Neutrophil (primary cell): ENCODE measurements around the gene HS1BP3.

Experiments
- H3K27ac ChIP-seq: fragments of 200-600 bp; sonication (generic); 2 replicates; pipeline ENCODE4 v1.5.1; 2016; ENCODE audit warnings: mild to moderate bottlenecking, moderate library complexity
- H3K27me3 ChIP-seq: fragments of 200-600 bp; sonication (generic); 2 replicates; pipeline ENCODE4 v1.6.0; 2016; ENCODE audit warnings: mild to moderate bottlenecking
- H3K36me3 ChIP-seq: fragments of 200-600 bp; sonication (generic); 2 replicates; pipeline ENCODE4 v1.5.1; 2017
- H3K4me1 ChIP-seq, 2 experiments: fragments of 200-600 bp in 1 of 2; sonication (generic) in 1 of 2; 1 replicate in 1 of 2; 2 replicates in 1 of 2; pipeline versions ENCODE4 v1.5.1 to v1.6.1; 2013 to 2016; ENCODE audit warnings: low read depth in 1 of 2, low read length in 1 of 2, mild to moderate bottlenecking in 1 of 2, moderate library complexity in 1 of 2; ENCODE audit not compliant: control insufficient read depth in 1 of 2, insufficient read depth in 1 of 2
- H3K4me3 ChIP-seq, 2 experiments: fragments of 200-600 bp in 1 of 2; sonication (generic) in 1 of 2; 1 replicate in 1 of 2; 2 replicates in 1 of 2; pipeline ENCODE4 v1.5.1; 2013 to 2016; ENCODE audit warnings: low read depth in 1 of 2, low read length in 1 of 2, mild to moderate bottlenecking in 1 of 2, moderate library complexity in 1 of 2
- H3K9me3 ChIP-seq: fragments of 200-600 bp; sonication (generic); 2 replicates; pipeline ENCODE4 v1.5.1; 2016
- CTCF ChIP-seq: fragments of 200-600 bp; sonication (generic); IDR thresholded peaks from 2 replicates; pipeline ENCODE4 v1.5.1; 2016; ENCODE audit warnings: antibody characterized with exemption

Gene HS1BP3

GRCh38 chr2:20568501-20569463 lies 82.1 kb downstream of the HS1BP3 start:
- Histone ChIP-seq H3K4me1 (no peaks in the 10 kb centered on the region), H3K4me3 (no peak overlapping the region), H3K36me3 (no peaks in the 10 kb centered on the region), H3K9me3 (no peaks in the 10 kb centered on the region), H3K27ac (no peak overlapping the region), H3K27me3 (no peaks in the 10 kb centered on the region)
- TF ChIP-seq CTCF: no peak

GRCh38 chr2:20567926-20568179 lies 83.0 kb downstream of the HS1BP3 start:
- Histone ChIP-seq H3K4me3 (no peak overlapping the region), H3K9me3 (no peaks in the 10 kb centered on the region), H3K27me3 (no peaks in the 10 kb centered on the region), H3K4me1 (no peaks in the 10 kb centered on the region), H3K36me3 (no peaks in the 10 kb centered on the region), H3K27ac (no peak overlapping the region)
- no peak for TF ChIP-seq CTCF
